GM12892 (cell line): ENCODE measurements around the gene CFAP61.

ENCODE experiments used
- POLR2A ChIP-seq: IDR thresholded peaks from 2 replicates; pipeline ENCODE4 v1.6.1; 2011; ENCODE audit warnings: low read depth, low read length, control low read depth
- POLR2AphosphoS5 ChIP-seq: IDR thresholded peaks from 2 replicates; pipeline ENCODE4 v1.6.1; 2011; ENCODE audit warnings: low read depth, low read length, control low read depth
- TAF1 ChIP-seq: IDR thresholded peaks from 2 replicates; pipeline ENCODE4 v1.6.1; 2011; ENCODE audit warnings: low read depth, mild to moderate bottlenecking, control low read depth, low read length, borderline replicate concordance

GRCh38 chr20:20228351-20228750 is 176.0 kb downstream of the CFAP61 start:
- TF ChIP-seq POLR2A (no peak), POLR2AphosphoS5 (no peak), TAF1 (no peak)
